IPS DF 4.7 (cell line): ENCODE data around the gene TMEM158.

Experiments used
- DNase-seq: peaks from one replicate; pipeline ENCODE4 v3.0.0-alpha.2; 2013; ENCODE audit warnings: low spot score; ENCODE audit errors: extremely low read depth

TMEM158 gene

GRCh38 chr3:45204136-45204535 lies 22.0 kb downstream of the TMEM158 start:
- DNase-seq, result no peak

GRCh38 chr3:45199837-45200648 lies 26.0 kb downstream of the TMEM158 start:
- DNase-seq, result no peak

DNA sequence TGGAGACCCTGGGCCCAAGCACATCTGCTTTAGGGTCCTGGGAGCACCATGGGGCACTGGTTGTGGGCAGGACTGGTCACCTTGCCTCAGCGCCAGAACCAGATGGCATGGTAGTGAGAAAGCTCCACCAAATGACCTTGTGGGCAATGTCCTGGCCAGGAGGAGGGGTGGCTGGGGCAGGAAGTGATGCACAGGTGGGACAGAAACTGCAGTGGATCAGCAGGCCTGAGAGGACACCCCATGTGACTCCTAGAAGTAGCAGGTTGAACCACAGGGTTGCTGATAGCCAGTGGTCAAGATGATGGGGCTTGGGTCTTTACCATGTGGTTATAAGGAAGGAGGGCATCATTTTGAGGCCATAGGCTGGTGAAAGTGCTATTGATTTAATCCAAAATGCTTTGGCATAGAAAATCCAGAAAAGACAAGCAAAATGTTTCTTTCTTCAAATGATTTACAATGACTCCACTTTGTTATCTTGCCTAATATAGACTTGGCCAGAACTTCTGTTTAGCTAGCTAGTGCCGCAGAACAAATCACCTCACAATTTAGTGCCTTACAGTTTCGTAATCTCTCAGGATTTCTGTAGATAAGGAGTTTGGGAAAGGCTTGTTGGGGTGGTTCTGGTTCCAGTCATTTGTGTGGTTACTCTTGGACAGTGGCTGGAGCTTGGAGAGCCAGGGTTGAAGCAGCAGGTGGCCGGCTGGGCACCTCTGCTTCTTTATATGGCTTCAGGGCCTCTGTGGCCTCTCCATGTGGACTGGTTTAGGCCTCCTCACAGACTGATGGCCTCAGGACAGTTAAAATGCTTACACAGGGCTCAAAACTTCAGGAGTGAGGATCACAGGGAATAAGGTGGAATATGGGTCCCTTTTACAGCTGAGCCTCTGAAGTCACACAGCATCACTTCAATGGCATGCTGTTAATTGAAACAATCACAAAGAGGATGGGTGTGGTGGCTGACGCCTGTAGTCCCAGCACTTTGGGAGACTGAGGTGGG lies 27.5 kb downstream of the TMEM158 start:
- DNase-seq, result no peak

- DNase-seq, result no peak
Observed at GRCh38 chr3:45194791-45195190, 31.3 kb downstream of the TMEM158 start.

DNA sequence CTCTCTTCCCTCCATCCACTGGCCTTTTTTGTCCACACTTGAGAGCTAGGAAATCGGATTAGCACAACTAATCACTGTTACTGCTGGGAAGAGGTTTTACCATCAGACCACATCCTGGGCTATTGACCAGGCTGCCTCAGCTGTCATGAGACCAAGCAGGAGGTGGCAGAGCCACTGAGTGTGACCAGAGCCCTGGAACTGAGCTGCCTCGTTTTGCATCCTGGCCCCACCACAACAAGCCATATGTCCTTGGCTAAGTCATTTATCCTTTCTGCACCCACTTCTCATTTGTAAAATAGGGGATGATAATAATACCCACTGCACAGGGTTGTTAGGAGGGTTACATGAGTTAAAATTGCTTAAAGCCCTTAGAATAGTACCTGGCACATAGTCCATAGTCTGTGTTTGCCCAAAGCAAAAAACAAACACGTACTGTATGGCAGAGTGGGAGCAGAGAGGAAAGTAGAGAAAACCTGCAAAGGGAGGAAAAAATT lies 34.1 kb downstream of the TMEM158 start:
- no peak for DNase-seq

GRCh38 chr3:45191424-45191823 lies 34.7 kb downstream of the TMEM158 start:
- DNase-seq, result no peak

DNA sequence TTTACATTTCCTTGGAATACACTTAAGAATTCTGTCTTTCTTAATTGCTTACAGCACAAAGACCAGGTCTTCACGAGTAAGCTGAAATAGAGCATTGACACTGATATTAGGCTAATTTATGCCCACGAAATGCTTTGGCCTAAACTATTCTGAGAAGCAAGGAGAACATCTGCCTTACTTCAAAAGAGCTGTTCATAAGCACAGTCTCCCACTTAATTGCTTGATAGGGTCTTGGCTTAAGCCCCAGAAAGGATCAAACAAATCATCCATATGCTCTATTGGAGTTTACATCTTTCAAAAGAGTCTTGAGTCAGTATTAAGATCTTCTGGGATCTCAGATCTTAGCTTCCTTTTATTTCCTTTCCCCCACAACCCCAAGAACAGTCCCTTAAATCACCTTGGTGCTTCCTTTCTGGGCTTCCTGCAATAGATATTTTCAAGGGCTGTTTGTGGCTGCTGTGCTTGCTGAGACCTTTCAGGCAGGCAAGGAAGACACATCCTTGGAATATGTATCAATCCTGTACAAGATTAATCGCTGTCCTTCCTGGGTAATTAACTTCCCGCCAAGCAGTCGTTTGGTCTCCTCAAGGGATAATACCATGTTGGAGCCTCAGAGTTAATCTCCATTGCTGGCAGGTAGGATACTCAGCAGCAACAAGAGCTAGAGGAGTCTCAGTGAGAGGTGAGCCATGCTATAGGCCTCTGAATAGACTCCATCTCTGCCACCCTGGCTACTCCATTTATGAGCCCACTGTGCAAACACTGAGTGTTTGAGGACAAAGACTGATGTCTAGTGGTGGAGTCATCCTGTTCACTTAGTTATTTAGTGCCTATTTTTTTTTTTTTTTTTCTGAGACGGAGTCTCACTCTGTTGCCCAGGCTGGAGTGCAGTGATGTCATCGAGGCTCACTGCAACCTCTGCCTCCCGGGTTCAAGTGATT lies 37.1 kb downstream of the TMEM158 start:
- DNase-seq, result no peak

- DNase-seq, result no peak
Observed at GRCh38 chr3:45187694-45188141, 38.4 kb downstream of the TMEM158 start.

- no peak for DNase-seq
Observed at GRCh38 chr3:45186871-45187270, 39.2 kb downstream of the TMEM158 start.

GRCh38 chr3:45185461-45185860 lies 40.6 kb downstream of the TMEM158 start:
- no peak for DNase-seq

DNA sequence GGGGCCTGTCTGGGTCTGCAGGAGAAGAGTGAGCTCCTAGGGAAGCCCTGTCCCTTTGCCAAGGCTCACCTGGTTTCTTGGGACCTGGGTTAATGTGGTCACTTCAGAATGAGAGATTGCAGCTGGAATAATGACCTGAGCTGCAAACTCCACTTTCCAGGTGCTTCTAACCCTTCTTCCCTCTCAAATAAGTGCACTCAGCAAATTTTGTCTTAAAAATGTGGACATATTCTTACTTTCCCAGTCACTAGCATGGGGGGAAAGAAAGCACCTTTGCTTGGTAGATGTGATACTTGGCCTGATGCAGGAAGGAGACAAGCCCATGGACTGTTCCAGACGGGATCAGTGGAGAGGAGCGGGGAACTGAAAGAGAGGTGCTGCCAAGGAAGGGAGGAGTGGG lies 41.0 kb downstream of the TMEM158 start:
- no peak for DNase-seq

GRCh38 chr3:45183872-45184262 lies 42.2 kb downstream of the TMEM158 start:
- DNase-seq, result no peak

- DNase-seq, result no peak
Observed at GRCh38 chr3:45182915-45183871, 42.9 kb downstream of the TMEM158 start.

- DNase-seq, result no peak
Observed at GRCh38 chr3:45181496-45181895, 44.6 kb downstream of the TMEM158 start.

GRCh38 chr3:45180899-45181298 lies 45.2 kb downstream of the TMEM158 start:
- DNase-seq, result no peak

DNA sequence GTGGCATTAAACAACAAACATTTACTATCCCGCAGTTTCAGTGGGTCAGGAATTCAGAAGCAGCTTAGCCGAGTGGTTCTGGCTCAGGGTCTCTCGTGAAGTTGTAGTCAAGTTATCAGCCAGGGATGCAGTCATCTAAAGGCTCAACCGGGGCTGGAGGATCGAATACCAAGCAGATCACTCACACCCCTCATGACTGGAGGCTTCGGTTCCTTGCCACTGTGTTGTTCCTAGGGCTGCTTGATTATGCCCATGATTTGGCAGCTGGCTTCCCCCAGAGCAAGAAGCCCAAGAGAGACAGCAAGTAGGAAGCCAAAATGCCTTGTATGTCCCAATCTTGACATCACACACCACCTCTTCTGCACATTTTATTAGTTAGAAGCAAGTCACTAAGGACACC lies 46.0 kb downstream of the TMEM158 start:
- no peak for DNase-seq

DNA sequence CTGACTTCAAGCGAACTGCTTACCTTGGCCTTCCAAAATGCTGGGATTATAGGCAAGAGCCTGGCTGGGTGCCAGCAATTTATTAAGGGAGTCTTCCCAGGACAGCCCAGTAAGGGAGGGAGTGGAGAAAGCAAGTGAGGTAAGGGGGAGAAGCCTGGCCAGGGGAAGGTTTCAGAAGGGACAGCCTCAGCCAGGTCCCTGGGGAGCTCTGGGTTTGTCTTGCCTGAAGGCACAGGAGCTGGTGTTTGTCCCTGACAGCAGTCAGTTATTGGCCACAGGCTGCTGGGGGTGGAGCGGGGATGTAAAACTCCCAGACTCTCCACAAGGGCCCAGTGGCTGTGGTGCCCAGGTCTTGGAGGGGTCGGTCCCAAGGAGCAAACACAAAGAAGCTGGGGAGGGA lies 46.9 kb downstream of the TMEM158 start:
- DNase-seq, result no peak

GRCh38 chr3:45178183-45179023 lies 47.7 kb downstream of the TMEM158 start:
- DNase-seq, result no peak

DNA sequence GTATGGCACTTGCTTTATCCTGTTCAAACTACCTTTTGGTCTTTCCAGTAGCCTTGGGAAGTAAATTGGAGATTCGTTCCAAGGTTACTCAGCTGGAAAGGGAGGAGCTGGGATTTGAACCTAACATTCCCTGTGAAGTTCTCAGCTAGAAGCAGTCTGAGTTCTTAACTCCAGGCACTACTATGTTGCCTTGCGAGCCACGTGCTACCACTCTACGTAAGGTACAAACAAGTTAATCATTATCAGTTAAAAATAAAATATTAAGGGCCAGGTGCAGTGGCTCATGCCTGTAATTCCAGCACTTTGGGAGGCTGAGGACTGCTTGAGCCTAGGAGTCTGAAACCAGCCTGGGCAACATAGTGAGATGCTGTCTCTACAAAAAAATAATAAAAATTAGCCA lies 49.2 kb downstream of the TMEM158 start:
- DNase-seq, result no peak
